Peyer's patch (tissue), 4 donors: ENCODE data around the gene MAPT. TPM values are rescaled to one million over a fixed set of nuclear protein-coding genes. Genes with fewer than 3 reads are reported as not detected.
A peak's percentile ranks its signal among the peaks of the same experiment; 100 is the strongest.

Experiments
- DNase-seq, 3 donors: peaks; one replicate each; pipeline ENCODE4 v3.0.0-alpha.2; 2017 to 2019
- H3K27ac ChIP-seq, 4 donors: fragments of 200-600 bp; sonication (generic); one replicate each; pipeline ENCODE4 v1.5.1; 2016 to 2019
- H3K27me3 ChIP-seq, 2 donors: fragments of 200-600 bp; sonication (generic); one replicate each; pipeline ENCODE4 v1.5.1; 2019
- H3K36me3 ChIP-seq, 3 donors: fragments of 200-600 bp; sonication (generic); one replicate each; pipeline ENCODE4 v1.5.1; 2016 to 2019
- H3K4me1 ChIP-seq, 4 donors: fragments of 200-600 bp; sonication (generic); one replicate each; pipeline ENCODE4 v1.5.1; 2016 to 2019
- H3K4me3 ChIP-seq, 4 donors: fragments of 200-600 bp; sonication (generic); 1 replicate in 3 of 4; 2 replicates in 1 of 4; pipeline ENCODE4 v1.5.1; 2016 to 2019; ENCODE audit warnings: mild to moderate bottlenecking in 1 of 4
- H3K9me3 ChIP-seq, 4 donors: fragments of 200-600 bp; sonication (generic); one replicate each; pipeline ENCODE4 v1.5.1; 2016 to 2019; ENCODE audit warnings: mild to moderate bottlenecking in 1 of 4
- POLR2A ChIP-seq, 2 donors: fragments of 450-650 bp; IDR thresholded peaks; one replicate each; pipeline ENCODE4 v1.5.1; 2017; ENCODE audit warnings: antibody characterized with exemption in 2 of 2, mild to moderate bottlenecking in 2 of 2, moderate library complexity in 2 of 2
- total RNA-seq, 4 donors: library from RNA; depleted of rRNA; stranded (reverse); fragments of >200 nt; gene quantifications; one replicate each; pipeline ENCODE4 v1.1.0, GENCODE V29; 2016
- TF ChIP-seq, protein P1 (sequence below), 6 experiments: fragments of 450-650 bp in 4 of 6; fragments of 200-600 bp in 2 of 6; sonication (generic) in 1 of 6; IDR thresholded peaks; one replicate each; pipeline ENCODE4 v1.5.1; 2017 to 2019; ENCODE audit warnings: antibody characterized with exemption in 6 of 6, mild to moderate bottlenecking in 3 of 6, moderate library complexity in 1 of 6

Gene MAPT
- total RNA-seq, 4 donors from 2014 or later, result 0.35 to 1.6 (median 0.94) TPM; not detected in 1

DNA sequence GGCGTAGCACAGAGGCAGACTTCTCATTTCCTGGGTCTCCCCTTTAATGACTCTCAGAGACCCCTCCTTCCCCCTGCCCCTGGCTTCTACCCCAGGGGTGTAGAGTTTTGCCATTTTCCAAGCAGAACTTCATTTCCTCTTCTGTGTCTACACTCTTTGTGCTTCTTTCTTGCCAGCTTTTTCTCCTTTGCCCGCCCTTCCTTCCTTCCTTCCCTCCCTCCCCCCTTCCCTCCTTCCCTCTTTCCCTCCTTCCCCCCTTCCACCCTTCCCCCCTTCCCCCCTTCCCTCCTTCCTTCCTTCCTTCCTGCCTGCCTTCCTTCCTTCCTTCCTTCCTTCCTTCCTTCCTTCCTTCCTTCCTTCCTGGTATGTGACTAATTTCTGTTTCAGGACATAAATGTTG is 47.0 kb downstream of the MAPT start:
- Histone ChIP-seq H3K9me3 (no peaks in the 10 kb centered on the region), H3K27ac (no peak overlapping the region), H3K4me3 (no peak overlapping the region), H3K27me3 (no peaks in the 10 kb centered on the region), H3K36me3 (no peaks in the 10 kb centered on the region), H3K4me1 (peaks cover 0 to 9% (median 0%) of the 10 kb centered on the region in 4 donors)
- no peak for DNase-seq
- TF ChIP-seq, protein P1, sequence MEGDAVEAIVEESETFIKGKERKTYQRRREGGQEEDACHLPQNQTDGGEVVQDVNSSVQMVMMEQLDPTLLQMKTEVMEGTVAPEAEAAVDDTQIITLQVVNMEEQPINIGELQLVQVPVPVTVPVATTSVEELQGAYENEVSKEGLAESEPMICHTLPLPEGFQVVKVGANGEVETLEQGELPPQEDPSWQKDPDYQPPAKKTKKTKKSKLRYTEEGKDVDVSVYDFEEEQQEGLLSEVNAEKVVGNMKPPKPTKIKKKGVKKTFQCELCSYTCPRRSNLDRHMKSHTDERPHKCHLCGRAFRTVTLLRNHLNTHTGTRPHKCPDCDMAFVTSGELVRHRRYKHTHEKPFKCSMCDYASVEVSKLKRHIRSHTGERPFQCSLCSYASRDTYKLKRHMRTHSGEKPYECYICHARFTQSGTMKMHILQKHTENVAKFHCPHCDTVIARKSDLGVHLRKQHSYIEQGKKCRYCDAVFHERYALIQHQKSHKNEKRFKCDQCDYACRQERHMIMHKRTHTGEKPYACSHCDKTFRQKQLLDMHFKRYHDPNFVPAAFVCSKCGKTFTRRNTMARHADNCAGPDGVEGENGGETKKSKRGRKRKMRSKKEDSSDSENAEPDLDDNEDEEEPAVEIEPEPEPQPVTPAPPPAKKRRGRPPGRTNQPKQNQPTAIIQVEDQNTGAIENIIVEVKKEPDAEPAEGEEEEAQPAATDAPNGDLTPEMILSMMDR (IDR thresholded peaks at IDR 0.05), result no peak
- TF ChIP-seq POLR2A (IDR thresholded peaks at IDR 0.05), result no peak

DNA sequence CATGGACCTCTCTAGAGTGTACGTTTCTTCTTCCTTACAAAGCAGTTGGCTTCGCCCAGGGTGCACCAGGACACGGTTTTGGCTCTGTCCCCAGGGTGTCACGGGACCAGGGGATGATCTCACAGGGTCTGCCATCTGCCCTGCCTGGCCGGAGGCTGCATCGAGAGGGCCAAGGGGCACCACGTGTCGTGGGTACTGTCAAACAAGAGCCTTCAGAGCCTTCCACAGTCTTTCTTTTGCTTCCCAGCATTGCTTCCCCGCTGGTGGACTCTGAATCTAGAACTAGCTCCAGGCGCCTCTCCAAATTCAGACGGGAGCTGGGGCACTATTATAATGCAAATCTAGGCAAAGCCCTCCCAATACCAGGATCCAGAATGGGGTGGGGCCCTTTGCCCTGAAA is 47.9 kb downstream of the MAPT start:
- H3K9me3 ChIP-seq, result no peaks in the 10 kb centered on the region
- H3K4me3 ChIP-seq, result no peak overlapping the region
- peaks cover 0 to 9% (median 0%) of the 10 kb centered on the region in 4 donors for H3K4me1 ChIP-seq
- no peak overlapping the region for H3K27ac ChIP-seq
- no peak for TF ChIP-seq POLR2A (IDR thresholded peaks at IDR 0.05)
- TF ChIP-seq, protein P1 (IDR thresholded peaks at IDR 0.05), result no peak
- no peaks in the 10 kb centered on the region for H3K36me3 ChIP-seq
- peak in 1 of 3 donors; percentile 51 for DNase-seq
- no peaks in the 10 kb centered on the region for H3K27me3 ChIP-seq

DNA sequence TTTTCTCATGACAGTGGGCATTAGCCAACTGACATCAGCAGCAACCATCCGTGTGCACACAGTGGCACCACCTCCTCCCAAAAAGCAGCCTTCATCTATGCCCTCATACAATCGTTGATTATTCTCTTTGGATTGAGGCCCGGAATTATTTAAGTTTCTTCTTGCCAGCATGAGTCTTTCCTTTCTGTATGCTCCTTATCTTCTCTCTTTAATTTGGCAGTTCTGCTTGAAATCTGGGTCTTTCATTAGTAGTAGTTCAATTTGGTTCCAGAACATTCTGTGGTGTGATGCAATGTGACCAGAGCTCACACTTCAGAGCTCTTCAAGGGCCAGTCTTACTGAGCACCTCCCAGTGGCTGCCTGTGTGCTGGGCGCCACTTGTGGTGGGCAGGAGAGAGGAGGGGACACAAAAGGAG is 52.5 kb downstream of the MAPT start:
- Histone ChIP-seq H3K4me3 (no peak overlapping the region), H3K36me3 (no peaks in the 10 kb centered on the region), H3K27me3 (peaks cover 0 to 7% of the 10 kb centered on the region in 2 donors), H3K27ac (no peak overlapping the region), H3K4me1 (no peaks in the 10 kb centered on the region), H3K9me3 (no peaks in the 10 kb centered on the region)
- DNase-seq, result no peak
- TF ChIP-seq, protein P1 (IDR thresholded peaks at IDR 0.05), result no peak
- no peak for TF ChIP-seq POLR2A (IDR thresholded peaks at IDR 0.05)

DNA sequence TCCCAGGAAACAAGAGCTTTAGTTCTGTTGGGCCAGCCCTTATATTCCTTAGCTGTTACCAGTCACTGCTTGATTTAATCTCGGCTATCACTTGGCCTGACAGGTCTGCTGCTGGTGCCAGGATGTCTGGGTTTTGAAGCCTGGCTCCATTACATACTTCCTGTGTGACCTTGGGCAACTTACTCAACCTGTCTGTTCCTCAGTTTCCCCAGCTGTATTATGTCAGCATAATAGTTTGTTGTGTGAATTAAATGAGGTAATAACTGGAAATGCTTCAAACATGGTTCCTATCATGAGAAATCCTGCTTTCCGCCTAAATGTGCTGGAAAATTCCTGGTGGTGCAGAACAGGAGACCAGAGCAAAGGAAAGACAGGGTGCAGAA is 54.1 kb downstream of the MAPT start:
- Histone ChIP-seq H3K27me3 (peaks cover 0 to 7% of the 10 kb centered on the region in 2 donors), H3K4me1 (no peaks in the 10 kb centered on the region), H3K27ac (no peak overlapping the region), H3K9me3 (no peaks in the 10 kb centered on the region), H3K36me3 (no peaks in the 10 kb centered on the region), H3K4me3 (no peak overlapping the region)
- no peak for TF ChIP-seq POLR2A (IDR thresholded peaks at IDR 0.05)
- TF ChIP-seq, protein P1 (IDR thresholded peaks at IDR 0.05), result no peak
- no peak for DNase-seq

DNA sequence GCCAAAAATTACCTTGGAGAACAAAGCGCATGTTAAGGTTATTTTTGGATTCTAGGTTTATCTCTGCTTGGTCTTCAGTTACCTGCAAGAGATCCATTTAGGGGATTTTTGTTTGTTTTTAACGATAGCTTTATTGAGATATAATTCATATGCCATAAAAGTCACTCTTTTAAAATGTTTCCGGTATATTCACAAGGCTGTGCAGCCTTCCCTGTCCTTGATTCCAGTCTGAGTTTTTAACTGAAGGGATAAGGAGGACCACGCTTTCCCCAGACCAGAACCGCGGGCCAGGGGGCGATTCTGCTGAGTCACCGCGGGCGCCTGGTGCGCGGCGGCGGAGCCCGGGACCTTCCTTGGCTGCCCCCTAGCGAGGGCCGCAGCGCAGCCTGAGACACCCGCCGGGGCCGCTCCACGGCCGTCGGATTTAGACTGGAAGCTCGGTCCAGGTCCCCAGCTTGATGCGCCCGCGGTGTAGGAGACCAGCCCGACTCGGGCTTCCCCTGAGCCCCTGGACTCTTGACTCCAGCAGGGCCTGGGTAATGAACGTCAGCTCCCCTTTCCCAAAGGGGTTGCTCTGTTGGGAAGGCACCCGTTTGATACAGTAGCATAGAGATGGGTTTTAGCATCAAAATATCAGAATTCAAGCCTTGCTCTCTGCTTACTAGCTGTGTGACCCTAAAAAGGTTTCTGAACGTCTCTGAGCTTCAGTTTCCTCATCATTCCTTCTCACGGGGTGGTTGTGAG is 54.7 kb downstream of the MAPT start:
- peaks cover 0 to 7% of the 10 kb centered on the region in 2 donors for H3K27me3 ChIP-seq
- H3K4me1 ChIP-seq, result no peaks in the 10 kb centered on the region
- TF ChIP-seq POLR2A (IDR thresholded peaks at IDR 0.05), result no peak
- TF ChIP-seq, protein P1 (IDR thresholded peaks at IDR 0.05), result peak; percentile 45 to 70 (median 65)
- no peaks in the 10 kb centered on the region for H3K9me3 ChIP-seq
- H3K4me3 ChIP-seq, result peak overlapping the region in 3 of 4 donors; percentile 12 to 47 (median 40)
- no peaks in the 10 kb centered on the region for H3K36me3 ChIP-seq
- peak; percentile 34 to 82 (median 74) for DNase-seq
- no peak overlapping the region for H3K27ac ChIP-seq
